ENCODE results near the gene CDH26. TPM values are rescaled to one million over a fixed set of nuclear protein-coding genes. Genes with fewer than 3 reads are reported as not detected.

Gene CDH26
- polyA plus RNA-seq, 1 donor (not counting 4 experiments of a cell fraction or from before 2014, with no cell fraction given) = 1.1 TPM

DNA sequence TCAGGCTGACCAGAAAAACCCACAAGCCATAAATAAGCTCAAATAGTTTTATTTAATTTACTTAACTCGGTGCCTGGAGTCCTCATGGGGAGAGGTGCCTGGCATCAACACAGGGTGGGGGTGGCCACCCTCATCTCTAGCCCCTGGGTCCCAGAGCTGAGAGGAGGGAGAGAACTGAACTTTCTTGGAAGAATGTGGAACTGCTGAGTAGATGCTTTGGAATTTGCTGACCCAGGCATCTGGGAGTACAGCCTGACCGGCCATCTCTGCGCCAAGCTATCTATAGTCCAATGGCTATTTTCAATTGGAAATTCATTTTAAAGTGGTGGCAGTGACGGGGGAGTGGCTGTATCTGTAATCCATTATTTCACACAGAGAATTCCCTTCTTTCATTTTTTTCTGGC, 104.8 kb downstream of the CDH26 start:
- peaks cover 3% of the 10 kb centered on the region for H4K20me1 ChIP-seq (ENCODE audit: control insufficient read depth, extremely low read depth, insufficient read depth, low read length)
- H3K36me3 ChIP-seq (ENCODE audit: control insufficient read depth in 2 of 2, extremely low read depth in 1 of 2, insufficient read depth in 2 of 2, low read length in 2 of 2) = no peaks in the 10 kb centered on the region
- no peak overlapping the region for H3K4me2 ChIP-seq (ENCODE audit: control insufficient read depth, extremely low read depth, insufficient read depth, low read depth, low read length)
- no peak for FAIRE-seq
- no peaks in the 10 kb centered on the region for H3K9me3 ChIP-seq (ENCODE audit: control insufficient read depth, low read depth, low read length)
- H3K4me3 ChIP-seq (ENCODE audit: control insufficient read depth in 2 of 3, extremely low read depth in 1 of 3, insufficient read depth in 2 of 3, low read depth in 1 of 3, low read length in 3 of 3) = no peak overlapping the region
- no peak for DNase-seq (ENCODE audit: low read depth, low spot score)
- peaks cover 46% of the 10 kb centered on the region for H3K79me2 ChIP-seq (ENCODE audit: control insufficient read depth, insufficient read depth, low read length)
- H3K4me1 ChIP-seq (ENCODE audit: control insufficient read depth, extremely low read depth, insufficient read depth, low read length) = peaks cover 17% of the 10 kb centered on the region
- no peak overlapping the region for H3K9ac ChIP-seq (ENCODE audit: control insufficient read depth, extremely low read depth, insufficient read depth, low read length)
- no peaks in the 10 kb centered on the region for H3K9me1 ChIP-seq (ENCODE audit: control insufficient read depth, extremely low read depth, insufficient read depth, low read length)
- dilution Hi-C loops (cut with MboI; ENCODE audit: extremely low pct_ligation_motif_present, low sequenced_read_pairs) = no loop called here
- TF ChIP-seq, protein P1, sequence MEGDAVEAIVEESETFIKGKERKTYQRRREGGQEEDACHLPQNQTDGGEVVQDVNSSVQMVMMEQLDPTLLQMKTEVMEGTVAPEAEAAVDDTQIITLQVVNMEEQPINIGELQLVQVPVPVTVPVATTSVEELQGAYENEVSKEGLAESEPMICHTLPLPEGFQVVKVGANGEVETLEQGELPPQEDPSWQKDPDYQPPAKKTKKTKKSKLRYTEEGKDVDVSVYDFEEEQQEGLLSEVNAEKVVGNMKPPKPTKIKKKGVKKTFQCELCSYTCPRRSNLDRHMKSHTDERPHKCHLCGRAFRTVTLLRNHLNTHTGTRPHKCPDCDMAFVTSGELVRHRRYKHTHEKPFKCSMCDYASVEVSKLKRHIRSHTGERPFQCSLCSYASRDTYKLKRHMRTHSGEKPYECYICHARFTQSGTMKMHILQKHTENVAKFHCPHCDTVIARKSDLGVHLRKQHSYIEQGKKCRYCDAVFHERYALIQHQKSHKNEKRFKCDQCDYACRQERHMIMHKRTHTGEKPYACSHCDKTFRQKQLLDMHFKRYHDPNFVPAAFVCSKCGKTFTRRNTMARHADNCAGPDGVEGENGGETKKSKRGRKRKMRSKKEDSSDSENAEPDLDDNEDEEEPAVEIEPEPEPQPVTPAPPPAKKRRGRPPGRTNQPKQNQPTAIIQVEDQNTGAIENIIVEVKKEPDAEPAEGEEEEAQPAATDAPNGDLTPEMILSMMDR (optimal IDR thresholded peaks at IDR 0.05 in 1 of 3, IDR thresholded peaks at IDR 0.05 in 1 of 3, conservative IDR thresholded peaks at IDR 0.05 in 1 of 3; ENCODE audit: extremely low read depth in 1 of 3, insufficient read depth in 2 of 3, low read length in 3 of 3) = no peak
- H2AFZ ChIP-seq (ENCODE audit: control insufficient read depth, low read length) = no peak overlapping the region
- H3K27ac ChIP-seq (ENCODE audit: control insufficient read depth, insufficient read depth, low read length) = no peak overlapping the region
- peaks cover 7% of the 10 kb centered on the region for H3K27me3 ChIP-seq (ENCODE audit: control insufficient read depth, extremely low read depth, insufficient read depth, low read length)

DNA sequence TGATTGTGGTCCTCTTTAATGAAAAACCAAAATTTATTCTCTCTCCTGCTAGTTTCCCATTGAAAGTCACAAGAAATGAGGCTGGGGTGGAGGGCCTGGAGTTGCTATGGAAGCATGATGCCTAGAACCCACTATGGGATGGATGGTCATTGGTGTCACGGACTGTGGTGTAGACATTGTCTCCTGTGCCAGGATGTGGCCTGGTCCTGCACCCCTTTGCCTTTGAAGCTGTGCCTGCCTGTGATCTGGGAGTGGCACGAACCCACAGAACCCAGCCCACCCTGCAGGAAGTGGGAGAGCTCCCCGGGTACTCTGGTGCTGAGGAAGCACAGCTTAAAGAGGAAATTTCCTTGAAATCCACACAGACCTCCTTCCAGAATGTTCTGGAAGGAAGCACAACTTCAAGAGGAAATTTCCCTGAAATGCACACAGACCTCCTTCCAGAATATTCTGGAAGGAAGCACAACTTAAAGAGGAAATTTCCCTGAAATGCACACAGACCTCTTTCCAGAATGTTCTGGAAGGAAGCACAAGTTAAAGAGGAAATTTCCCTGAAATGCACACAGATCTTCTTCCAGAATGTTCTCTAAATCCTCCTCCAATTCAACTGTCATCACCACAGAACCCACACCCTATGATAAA, 105.6 kb downstream of the CDH26 start:
- H3K27me3 ChIP-seq (ENCODE audit: control insufficient read depth, extremely low read depth, insufficient read depth, low read length) = peaks cover 7% of the 10 kb centered on the region
- H4K20me1 ChIP-seq (ENCODE audit: control insufficient read depth, extremely low read depth, insufficient read depth, low read length) = peaks cover 3% of the 10 kb centered on the region
- H2AFZ ChIP-seq (ENCODE audit: control insufficient read depth, low read length) = no peak overlapping the region
- H3K4me1 ChIP-seq (ENCODE audit: control insufficient read depth, extremely low read depth, insufficient read depth, low read length) = peaks cover 10% of the 10 kb centered on the region
- no peaks in the 10 kb centered on the region for H3K9me1 ChIP-seq (ENCODE audit: control insufficient read depth, extremely low read depth, insufficient read depth, low read length)
- H3K9ac ChIP-seq (ENCODE audit: control insufficient read depth, extremely low read depth, insufficient read depth, low read length) = no peak overlapping the region
- no peak overlapping the region for H3K27ac ChIP-seq (ENCODE audit: control insufficient read depth, insufficient read depth, low read length)
- TF ChIP-seq, protein P1 (optimal IDR thresholded peaks at IDR 0.05 in 1 of 3, IDR thresholded peaks at IDR 0.05 in 1 of 3, conservative IDR thresholded peaks at IDR 0.05 in 1 of 3; ENCODE audit: extremely low read depth in 1 of 3, insufficient read depth in 2 of 3, low read length in 3 of 3) = no peak
- no peak for TF ChIP-seq EZH2 (IDR thresholded peaks at IDR 0.05; ENCODE audit: low read length)
- no peaks in the 10 kb centered on the region for H3K36me3 ChIP-seq (ENCODE audit: control insufficient read depth in 2 of 2, extremely low read depth in 1 of 2, insufficient read depth in 2 of 2, low read length in 2 of 2)
- FAIRE-seq (no peak), DNase-seq (ENCODE audit: low read depth, low spot score) (no peak)
- no peak overlapping the region for H3K4me2 ChIP-seq (ENCODE audit: control insufficient read depth, extremely low read depth, insufficient read depth, low read depth, low read length)
- no peaks in the 10 kb centered on the region for H3K9me3 ChIP-seq (ENCODE audit: control insufficient read depth, low read depth, low read length)
- H3K4me3 ChIP-seq (ENCODE audit: control insufficient read depth in 2 of 3, extremely low read depth in 1 of 3, insufficient read depth in 2 of 3, low read depth in 1 of 3, low read length in 3 of 3) = no peak overlapping the region
- H3K79me2 ChIP-seq (ENCODE audit: control insufficient read depth, insufficient read depth, low read length) = peaks cover 43% of the 10 kb centered on the region
- dilution Hi-C loops (cut with MboI; ENCODE audit: extremely low pct_ligation_motif_present, low sequenced_read_pairs) = no loop called here

Other genes with a start within 250 kb of the CDH26 start
- 0.05 to 0.12 TPM (median 0.07 TPM) in 3 replicates for gene SYCP2, start 24.8 kb upstream of the CDH26 start, polyA plus RNA-seq
- 1.7 to 3.3 TPM (median 2.8 TPM) in 3 replicates for gene PPP1R3D, start 18.1 kb upstream of the CDH26 start, polyA plus RNA-seq
- gene FAM217B, start 18.0 kb upstream of the CDH26 start, polyA plus RNA-seq = 4.3 to 10.1 TPM (median 7.8 TPM) in 3 replicates

Measured in keratinocyte (primary cell).